Stimulated activated naive CD8-positive, alpha-beta T cell treated with anti-CD3 and anti-CD28 coated beads, Interleukin-15, Interleukin-2, amounts not matched to agents 100 ng/mL and 50 ng/mL, for 24 hours (primary cell): Measurements from ENCODE around the gene JMJD1C.
A peak's percentile ranks its signal among the peaks of the same experiment; 100 is the strongest.
"Not testable (repeated sequence)": the region's sequence is repeated elsewhere in the genome, so short reads cannot be mapped to it uniquely, and the experiment has no call there.

ENCODE experiments used
- H3K27ac Mint-ChIP-seq: one replicate; pipeline ENCODE4 v1.8.0; 2021; ENCODE audit warnings: mild to moderate bottlenecking, mixed read lengths
- H3K27me3 Mint-ChIP-seq: one replicate; pipeline ENCODE4 v1.8.0; 2021; ENCODE audit warnings: mixed read lengths
- H3K36me3 Mint-ChIP-seq: one replicate; pipeline ENCODE4 v1.8.0; 2021; ENCODE audit warnings: low read depth, mixed read lengths
- H3K4me1 Mint-ChIP-seq: one replicate; pipeline ENCODE4 v1.8.0; 2021; ENCODE audit warnings: low read depth, mixed read lengths
- H3K4me3 Mint-ChIP-seq: one replicate; pipeline ENCODE4 v1.8.0; 2021; ENCODE audit warnings: mild to moderate bottlenecking, mixed read lengths
- H3K9me3 Mint-ChIP-seq: one replicate; pipeline ENCODE4 v1.8.0; 2021; ENCODE audit warnings: mixed read lengths

JMJD1C gene

DNA sequence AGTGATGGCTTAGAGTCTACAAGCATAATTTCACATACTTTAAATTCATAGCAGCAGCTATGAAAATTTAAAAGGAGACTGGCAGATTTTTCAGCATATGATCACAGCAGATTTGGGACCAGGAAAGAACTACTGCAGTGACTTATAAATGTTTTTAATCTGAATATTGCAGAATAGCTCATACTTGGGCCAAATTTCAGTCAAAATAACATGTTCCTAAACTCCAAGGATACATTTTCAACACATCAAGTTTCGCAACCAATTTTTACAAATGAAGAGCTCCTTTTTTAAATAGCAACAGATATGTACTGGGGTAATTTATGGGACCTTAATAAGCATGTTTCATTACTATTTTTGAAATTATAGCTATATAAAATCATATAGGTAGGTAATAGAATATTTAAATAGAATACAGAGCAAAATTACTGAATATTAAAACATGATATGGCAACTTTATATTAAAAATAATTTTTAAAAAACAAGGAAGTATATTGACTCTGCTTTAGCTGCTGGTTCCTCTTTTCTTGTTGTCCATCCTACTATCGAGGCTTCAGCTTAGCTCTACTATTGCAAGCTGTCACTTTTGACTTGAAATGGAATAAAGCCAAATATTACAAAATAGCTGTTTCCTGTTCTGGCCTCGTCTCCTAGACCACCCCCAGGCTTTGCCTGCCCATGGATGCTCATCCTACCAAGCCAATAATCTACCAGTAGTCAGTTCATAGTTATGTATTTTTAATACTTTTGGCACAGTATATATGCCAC lies 209.6 kb downstream of the JMJD1C start:
- Mint-ChIP-seq H3K36me3 (peaks cover 36% of the 10 kb centered on the region), H3K27me3 (no peaks in the 10 kb centered on the region)

DNA sequence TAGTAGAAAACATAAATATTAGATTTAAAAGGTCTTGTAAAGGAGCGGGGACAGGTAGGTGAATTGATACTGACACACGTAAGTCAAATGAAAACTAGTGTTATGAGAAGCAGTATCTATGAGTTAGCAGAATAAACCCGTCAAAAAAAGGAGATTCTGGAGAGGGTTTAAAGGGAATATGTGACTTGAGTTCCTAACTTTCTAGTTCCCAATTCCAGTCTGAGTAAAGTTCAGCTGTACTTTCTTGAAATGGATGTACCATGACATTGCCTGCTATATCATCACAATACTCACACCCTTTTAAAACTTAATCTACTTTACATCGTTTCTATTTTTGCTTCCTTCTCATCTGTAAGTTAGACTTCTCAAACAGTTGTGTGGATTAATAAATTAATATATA lies 210.5 kb downstream of the JMJD1C start:
- Mint-ChIP-seq H3K4me3 (no peak overlapping the region), H3K27me3 (no peaks in the 10 kb centered on the region), H3K9me3 (no peaks in the 10 kb centered on the region), H3K36me3 (peaks cover 33% of the 10 kb centered on the region), H3K4me1 (peaks cover 82% of the 10 kb centered on the region), H3K27ac (no peak overlapping the region)

More for the DNA sequence above, 209.6 kb downstream of the JMJD1C start:
- peaks cover 85% of the 10 kb centered on the region for H3K4me1 Mint-ChIP-seq
- peak overlapping the region; percentile 46 for H3K27ac Mint-ChIP-seq
- peak overlapping the region; percentile 11 for H3K4me3 Mint-ChIP-seq
- H3K9me3 Mint-ChIP-seq, result no peaks in the 10 kb centered on the region

DNA sequence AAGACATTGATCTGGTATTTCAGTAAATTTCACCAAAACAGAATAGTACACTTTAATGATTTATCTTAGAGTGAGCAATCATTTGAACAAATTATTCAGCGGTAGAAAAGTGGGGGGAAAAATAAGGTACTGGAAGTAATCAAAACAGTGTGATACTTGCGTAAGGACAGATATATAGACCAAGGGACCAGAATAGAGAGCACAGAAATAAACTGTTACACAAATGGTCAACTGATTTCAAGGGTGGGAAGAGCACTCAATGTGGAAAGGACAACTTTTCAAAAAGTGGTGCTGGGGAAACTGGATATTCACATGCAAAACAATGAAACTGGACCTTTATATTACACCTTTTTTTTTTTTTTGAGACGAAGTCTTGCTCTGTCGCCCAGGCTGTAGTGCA lies 212.7 kb downstream of the JMJD1C start:
- no peaks in the 10 kb centered on the region for H3K27me3 Mint-ChIP-seq
- H3K9me3 Mint-ChIP-seq, result peaks cover 3% of the 10 kb centered on the region
- peaks cover 42% of the 10 kb centered on the region for H3K36me3 Mint-ChIP-seq
- H3K4me3 Mint-ChIP-seq, result no peak overlapping the region
- H3K4me1 Mint-ChIP-seq, result peaks cover 59% of the 10 kb centered on the region
- H3K27ac Mint-ChIP-seq, result peak overlapping the region; percentile 22

DNA sequence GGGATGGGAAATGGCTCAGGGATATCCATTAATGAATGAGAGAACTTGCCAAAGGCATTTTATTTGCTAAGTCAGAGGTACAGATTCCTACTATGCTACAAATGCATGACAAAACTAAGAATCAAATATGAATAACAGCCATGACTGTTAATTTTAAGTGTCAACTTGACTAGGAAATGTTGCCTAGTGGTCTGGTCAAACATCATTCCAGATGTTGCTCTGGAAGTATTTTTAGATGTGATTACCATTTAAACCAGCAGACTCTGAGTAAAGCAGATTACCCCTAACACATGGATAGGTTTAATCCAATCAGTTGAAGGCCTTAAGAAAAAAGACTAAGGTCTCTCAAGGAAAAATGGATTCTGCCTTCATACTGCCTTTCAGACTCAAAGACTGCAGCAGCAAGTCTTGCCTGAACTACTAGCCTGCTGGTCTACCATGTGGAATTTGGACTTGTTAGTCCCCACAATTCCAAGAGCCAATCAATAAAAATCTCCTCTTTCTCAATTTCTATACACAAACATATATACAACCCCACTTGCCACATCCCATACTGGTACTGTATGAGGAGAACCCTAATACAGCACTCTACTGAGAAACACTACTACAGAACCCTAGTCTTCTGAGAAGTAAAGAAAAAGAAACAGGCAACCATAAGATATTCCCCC lies 213.5 kb downstream of the JMJD1C start:
- H3K9me3 Mint-ChIP-seq, result peaks cover 4% of the 10 kb centered on the region
- H3K27me3 Mint-ChIP-seq, result no peaks in the 10 kb centered on the region
- peak overlapping the region; percentile 22 for H3K27ac Mint-ChIP-seq
- H3K4me3 Mint-ChIP-seq, result no peak overlapping the region
- H3K36me3 Mint-ChIP-seq, result peaks cover 44% of the 10 kb centered on the region
- H3K4me1 Mint-ChIP-seq, result peaks cover 56% of the 10 kb centered on the region

DNA sequence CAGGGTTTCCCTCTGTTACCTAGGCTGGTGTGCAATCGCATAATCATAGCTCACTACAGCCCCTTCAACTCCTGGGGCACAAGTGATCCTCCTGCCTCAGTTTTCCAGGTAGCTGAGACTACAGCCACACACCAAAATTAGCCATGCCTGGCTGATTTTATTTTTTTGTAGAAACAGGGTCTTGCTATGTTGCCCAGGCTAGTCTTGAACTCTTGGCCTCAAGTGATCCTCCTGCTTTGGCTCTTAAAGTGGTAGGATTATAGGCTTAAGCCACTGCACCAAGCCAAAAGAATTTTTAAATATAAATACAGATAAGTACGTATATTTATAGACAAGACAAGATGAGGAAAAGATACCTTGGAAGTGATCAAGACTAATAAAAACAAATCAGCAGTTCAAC lies 215.7 kb downstream of the JMJD1C start:
- Mint-ChIP-seq H3K4me3 (no peak overlapping the region), H3K27me3 (no peaks in the 10 kb centered on the region), H3K4me1 (peaks cover 57% of the 10 kb centered on the region), H3K27ac (no peak overlapping the region), H3K9me3 (peaks cover 15% of the 10 kb centered on the region), H3K36me3 (peaks cover 59% of the 10 kb centered on the region)

DNA sequence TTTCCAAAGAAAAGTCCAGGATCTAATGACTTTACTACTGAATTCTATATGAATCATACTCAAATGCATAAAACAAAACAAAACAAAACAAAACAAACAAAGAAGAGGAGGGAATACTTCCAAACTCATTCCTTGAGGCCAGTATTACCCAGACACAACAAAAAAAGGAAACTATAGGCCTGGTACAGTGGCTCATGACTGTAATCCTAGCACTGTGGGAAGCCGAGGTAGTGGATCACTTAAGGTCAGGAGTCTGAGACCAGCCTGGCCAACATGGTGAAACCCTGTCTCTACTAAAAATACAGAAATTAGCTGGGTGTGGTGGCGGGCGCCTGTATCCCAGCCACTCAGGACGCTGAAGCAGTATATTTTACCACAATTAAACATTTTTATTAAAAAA lies 218.0 kb downstream of the JMJD1C start:
- Mint-ChIP-seq H3K4me3 (no peak overlapping the region), H3K27me3 (no peaks in the 10 kb centered on the region), H3K27ac (no peak overlapping the region), H3K36me3 (peaks cover 57% of the 10 kb centered on the region), H3K9me3 (peaks cover 15% of the 10 kb centered on the region), H3K4me1 (peaks cover 56% of the 10 kb centered on the region)

DNA sequence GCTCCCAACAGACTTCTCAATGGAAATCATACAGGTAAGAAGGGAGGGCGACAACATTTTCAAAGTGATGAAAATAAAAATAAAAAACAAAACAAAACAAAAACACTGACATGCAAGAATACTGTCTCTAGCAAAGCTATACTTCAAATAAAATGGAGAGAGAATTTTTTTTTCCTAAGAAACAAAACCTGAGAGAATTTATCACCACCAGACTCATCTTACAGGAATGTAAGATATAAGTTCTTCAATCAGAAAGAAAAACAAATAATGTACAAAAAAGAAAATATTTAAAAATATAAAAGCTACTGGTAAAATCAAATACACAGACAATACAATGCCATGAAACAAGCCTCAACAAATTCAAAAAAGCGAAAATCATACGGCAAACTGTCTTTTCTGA lies 219.4 kb downstream of the JMJD1C start:
- Mint-ChIP-seq H3K4me3 (no peak overlapping the region), H3K27ac (no peak overlapping the region), H3K36me3 (peaks cover 50% of the 10 kb centered on the region), H3K4me1 (peaks cover 60% of the 10 kb centered on the region), H3K27me3 (no peaks in the 10 kb centered on the region), H3K9me3 (peaks cover 15% of the 10 kb centered on the region)

DNA sequence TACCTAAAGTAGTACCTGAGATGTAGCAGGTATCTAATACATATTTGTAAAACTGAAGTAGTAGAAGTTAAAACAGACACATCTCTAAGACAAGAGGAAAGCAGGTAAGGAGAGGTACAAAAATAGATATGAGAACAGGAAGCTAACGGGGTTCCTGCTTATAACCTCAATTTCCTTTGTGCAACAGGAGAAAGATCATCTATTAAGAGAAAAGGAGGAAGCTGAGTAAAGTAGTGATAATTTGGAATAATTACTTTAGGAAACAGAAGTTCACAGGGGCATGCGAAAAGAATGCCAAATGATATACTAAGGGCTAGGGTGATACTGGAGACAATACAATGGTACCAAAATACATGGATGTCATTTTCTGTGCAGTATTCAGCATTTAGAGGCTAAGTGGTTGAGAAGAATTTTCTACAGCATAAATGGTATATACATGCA lies 223.9 kb downstream of the JMJD1C start:
- Mint-ChIP-seq H3K27ac (peak overlapping the region; percentile 73), H3K27me3 (no peaks in the 10 kb centered on the region), H3K4me1 (peaks cover 85% of the 10 kb centered on the region), H3K4me3 (peak overlapping the region; percentile 38), H3K36me3 (peaks cover 31% of the 10 kb centered on the region), H3K9me3 (peaks cover 8% of the 10 kb centered on the region)

DNA sequence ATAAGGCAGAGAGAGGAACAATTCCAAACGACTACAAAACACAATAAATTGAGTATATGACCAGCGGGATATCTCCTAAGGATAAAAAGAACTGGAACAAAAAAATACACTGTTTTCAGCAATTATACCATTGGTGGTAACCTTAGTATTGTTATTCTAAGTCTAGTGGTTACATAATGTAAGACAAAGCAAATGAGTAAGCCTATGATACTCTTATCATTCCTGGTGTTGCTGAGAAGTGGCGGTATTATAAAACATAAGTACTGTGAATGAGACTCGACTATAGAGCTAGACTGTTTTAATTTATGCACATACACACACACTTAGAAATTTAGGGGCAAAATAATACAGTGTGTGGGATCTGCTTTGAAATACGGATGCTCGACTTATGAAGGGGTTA lies 225.0 kb downstream of the JMJD1C start:
- H3K4me1 Mint-ChIP-seq, result peaks cover 82% of the 10 kb centered on the region
- H3K9me3 Mint-ChIP-seq, result peaks cover 3% of the 10 kb centered on the region
- H3K4me3 Mint-ChIP-seq, result peak overlapping the region; percentile 5
- no peaks in the 10 kb centered on the region for H3K27me3 Mint-ChIP-seq
- peaks cover 22% of the 10 kb centered on the region for H3K36me3 Mint-ChIP-seq
- H3K27ac Mint-ChIP-seq, result peak overlapping the region; percentile 77

DNA sequence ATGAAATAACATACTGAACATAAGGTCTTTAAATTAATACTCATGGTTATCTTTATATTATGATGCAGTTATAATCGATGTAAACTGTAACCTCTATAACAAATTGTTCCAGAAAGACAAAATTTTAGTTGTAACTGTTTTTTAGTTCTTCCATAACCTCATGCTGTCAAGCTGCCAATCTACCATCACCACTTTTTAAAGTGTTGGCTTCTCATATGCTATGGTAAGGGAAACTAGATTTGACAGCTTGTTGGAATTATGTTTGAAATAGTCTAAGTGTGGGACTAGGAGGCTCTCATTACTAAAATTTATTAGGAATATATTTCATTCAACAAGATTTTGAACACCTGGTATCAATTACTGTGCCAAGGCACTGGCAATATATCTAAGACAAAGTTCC lies 227.3 kb downstream of the JMJD1C start:
- peaks cover 81% of the 10 kb centered on the region for H3K4me1 Mint-ChIP-seq
- peak overlapping the region; percentile 73 for H3K27ac Mint-ChIP-seq

DNA sequence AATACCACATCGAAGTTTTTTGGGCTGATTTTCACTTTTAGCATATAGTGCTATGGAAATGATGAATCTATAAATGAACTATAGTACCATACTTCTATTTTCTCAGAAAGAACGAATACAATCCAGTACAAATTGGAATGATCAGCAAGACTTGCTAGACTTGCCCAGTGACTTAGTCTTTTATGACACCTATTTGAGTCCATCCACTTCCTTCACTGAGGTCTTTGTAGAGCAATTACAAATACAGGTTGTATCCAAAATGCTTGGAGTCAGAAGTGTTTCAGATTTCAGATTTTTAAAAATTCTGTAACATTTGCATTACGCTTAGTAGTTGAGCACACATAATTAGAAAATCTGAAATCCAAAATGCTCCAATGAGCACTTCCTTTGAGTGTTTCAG lies 228.4 kb downstream of the JMJD1C start:
- H3K4me1 Mint-ChIP-seq, result peaks cover 81% of the 10 kb centered on the region
- H3K4me3 Mint-ChIP-seq, result no peak overlapping the region

More for the DNA sequence above, 227.3 kb downstream of the JMJD1C start:
- Mint-ChIP-seq H3K4me3 (no peak overlapping the region), H3K36me3 (peaks cover 7% of the 10 kb centered on the region), H3K9me3 (no peaks in the 10 kb centered on the region), H3K27me3 (no peaks in the 10 kb centered on the region)

DNA sequence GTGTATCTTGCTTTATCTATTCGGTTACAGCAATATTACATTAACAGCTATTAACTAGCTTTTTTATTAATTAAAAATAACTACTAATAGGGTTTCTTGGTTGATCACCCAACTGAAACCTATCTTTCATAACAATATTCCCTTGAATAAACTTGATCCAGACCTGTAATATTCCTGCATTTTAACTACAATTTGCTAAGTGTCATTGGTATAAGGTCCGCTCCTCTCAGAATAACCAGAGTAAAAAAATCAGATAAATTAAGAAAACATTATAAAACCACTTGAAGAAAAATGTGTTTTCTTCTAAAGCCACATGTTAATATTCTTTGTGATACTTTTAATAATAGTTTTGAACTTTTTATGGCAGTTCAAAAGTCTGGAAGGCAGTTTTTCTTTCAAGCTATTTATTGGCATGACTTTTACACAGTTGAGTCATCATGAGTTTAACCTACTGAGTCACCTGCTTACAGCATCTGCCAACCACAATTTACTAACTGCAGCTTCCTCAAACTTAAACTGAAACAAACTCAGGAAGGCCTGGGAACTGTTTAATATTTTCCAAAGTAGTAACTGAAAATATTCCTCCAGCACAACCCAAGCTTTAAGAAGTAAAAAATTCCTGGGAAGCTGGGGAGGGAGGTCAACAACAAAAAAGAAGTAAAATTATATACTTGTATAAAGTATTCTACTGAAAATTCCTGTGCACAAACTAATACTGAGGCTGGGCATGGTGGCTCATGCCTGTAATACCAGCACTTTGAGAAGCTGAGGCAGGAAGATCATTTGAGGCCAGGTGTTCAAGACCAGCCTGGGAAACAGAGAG lies 229.5 kb downstream of the JMJD1C start:
- H3K9me3 Mint-ChIP-seq, result no peaks in the 10 kb centered on the region

More for the DNA sequence above, 228.4 kb downstream of the JMJD1C start:
- Mint-ChIP-seq H3K27me3 (no peaks in the 10 kb centered on the region), H3K27ac (peak overlapping the region; percentile 83), H3K9me3 (no peaks in the 10 kb centered on the region), H3K36me3 (peaks cover 7% of the 10 kb centered on the region)

DNA sequence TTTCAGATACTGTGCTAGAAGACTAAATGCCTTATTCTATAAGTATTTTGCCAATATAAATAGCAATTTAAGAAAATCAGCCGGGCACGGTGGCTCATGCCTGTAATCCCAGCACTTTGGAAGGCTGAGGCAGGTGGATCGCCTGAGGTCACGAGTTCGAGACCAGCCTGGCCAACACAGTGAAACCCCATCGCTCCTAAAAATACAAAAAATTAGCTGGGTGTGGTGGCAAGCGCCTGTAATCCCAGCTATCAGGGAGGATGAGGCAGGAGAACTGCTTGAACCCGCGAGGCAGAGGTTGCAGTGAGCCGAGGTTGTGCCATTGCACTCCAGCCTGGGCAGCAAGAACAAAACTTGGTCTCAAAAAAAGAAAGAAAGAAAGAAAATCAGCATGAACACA lies 230.6 kb downstream of the JMJD1C start:
- H3K27ac Mint-ChIP-seq, result peak overlapping the region; percentile 61
- peaks cover 74% of the 10 kb centered on the region for H3K4me1 Mint-ChIP-seq
- H3K27me3 Mint-ChIP-seq, H3K4me3 Mint-ChIP-seq, H3K9me3 Mint-ChIP-seq, H3K36me3 Mint-ChIP-seq: not testable (repeated sequence)

More for the DNA sequence above, 229.5 kb downstream of the JMJD1C start:
- Mint-ChIP-seq H3K27me3 (no peaks in the 10 kb centered on the region), H3K36me3 (peaks cover 7% of the 10 kb centered on the region), H3K4me1 (peaks cover 76% of the 10 kb centered on the region), H3K27ac (peak overlapping the region; percentile 79), H3K4me3 (peak overlapping the region; percentile 37)

DNA sequence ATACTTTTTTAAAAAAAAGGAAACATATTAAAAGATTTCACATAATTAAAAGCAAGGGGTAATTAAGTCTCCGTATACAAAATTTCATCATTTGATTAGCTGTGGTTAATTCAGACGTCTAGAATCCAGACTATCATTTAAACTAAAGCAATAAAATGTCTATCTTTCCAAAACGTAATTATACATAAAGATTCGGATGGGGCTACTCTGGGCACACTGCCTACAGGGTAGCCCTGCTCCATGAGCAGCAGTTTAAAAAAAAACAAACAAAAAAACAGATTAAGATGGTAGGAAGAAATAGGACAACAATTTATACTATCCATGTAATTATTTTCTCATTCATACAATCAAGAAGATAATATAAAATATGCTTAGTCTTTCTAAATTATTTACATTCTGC lies 236.6 kb downstream of the JMJD1C start:
- peaks cover 4% of the 10 kb centered on the region for H3K36me3 Mint-ChIP-seq
- no peak overlapping the region for H3K4me3 Mint-ChIP-seq
- H3K27ac Mint-ChIP-seq, result no peak overlapping the region
- peaks cover 79% of the 10 kb centered on the region for H3K4me1 Mint-ChIP-seq
- no peaks in the 10 kb centered on the region for H3K9me3 Mint-ChIP-seq
- no peaks in the 10 kb centered on the region for H3K27me3 Mint-ChIP-seq

DNA sequence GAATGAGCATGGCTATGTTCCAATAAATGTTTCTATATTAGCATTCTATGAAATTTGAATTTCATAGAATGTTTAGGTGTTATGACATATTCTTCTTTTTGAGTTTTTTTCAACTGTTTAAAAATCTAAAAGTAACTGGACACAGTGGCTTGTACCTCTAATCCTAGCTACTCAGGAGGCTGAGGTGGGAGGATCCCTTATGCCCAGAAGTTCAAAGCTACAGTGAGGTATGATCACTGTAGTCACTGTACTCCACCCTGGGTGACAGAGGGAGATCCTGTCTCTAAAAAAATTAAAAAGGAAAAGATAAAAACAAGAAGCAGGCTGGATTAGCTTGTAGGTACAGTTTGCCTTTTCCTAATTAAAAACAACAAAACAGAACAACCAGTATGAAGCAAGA lies 237.5 kb downstream of the JMJD1C start:
- no peaks in the 10 kb centered on the region for H3K9me3 Mint-ChIP-seq
- H3K27me3 Mint-ChIP-seq, result no peaks in the 10 kb centered on the region
- peak overlapping the region; percentile 85 for H3K27ac Mint-ChIP-seq
- peaks cover 4% of the 10 kb centered on the region for H3K36me3 Mint-ChIP-seq
- no peak overlapping the region for H3K4me3 Mint-ChIP-seq
- H3K4me1 Mint-ChIP-seq, result peaks cover 73% of the 10 kb centered on the region
